ENCODE results near the gene UGT2B17. TPM values are rescaled to one million over a fixed set of nuclear protein-coding genes. Genes with fewer than 3 reads are reported as not detected.
A peak's percentile ranks its signal among the peaks of the same experiment; 100 is the strongest.
"Not testable (repeated sequence)": the region's sequence is repeated elsewhere in the genome, so short reads cannot be mapped to it uniquely, and the experiment has no call there.

Gene UGT2B17
- total RNA-seq, 1 experiment from 2014 or later: not detected

DNA sequence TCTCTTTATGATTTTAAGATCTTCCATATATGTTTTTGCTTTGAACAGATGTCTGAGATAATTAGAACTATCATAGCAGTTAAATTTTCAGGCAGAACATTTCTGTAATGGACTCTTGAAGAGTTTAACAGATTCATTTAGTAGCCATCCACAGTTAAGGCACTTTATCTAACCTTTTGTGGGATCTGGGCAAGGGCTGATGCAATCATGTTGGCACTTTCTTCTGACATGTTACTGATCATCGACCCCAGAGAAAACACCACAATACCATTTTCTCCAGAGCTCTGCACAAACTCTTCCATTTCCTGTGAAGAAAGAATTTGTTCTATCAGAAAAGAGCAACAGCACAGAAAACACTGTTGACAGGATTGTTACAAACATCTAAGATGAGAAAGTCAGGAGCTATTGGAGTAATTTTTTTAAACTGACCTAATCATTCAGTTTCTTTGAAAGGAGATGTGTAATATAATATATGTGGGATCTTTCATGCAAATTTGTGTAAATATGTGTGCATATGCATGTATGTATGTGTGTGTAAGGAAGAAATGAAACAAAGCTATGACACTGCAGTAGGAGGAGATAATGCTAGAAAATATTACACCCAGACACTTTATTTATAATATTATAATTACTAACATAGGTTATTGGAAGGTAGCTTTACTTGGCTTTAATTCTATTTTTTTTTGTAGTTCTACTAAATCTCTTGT is 15.6 kb downstream of the UGT2B17 start:
- DNase-seq; H3K36me3 Mint-ChIP-seq (ENCODE audit: insufficient read depth, unreplicated experiment); CTCF ChIA-PET; H3K4me3 Mint-ChIP-seq (ENCODE audit: low read depth, unreplicated experiment); H3K9me3 Mint-ChIP-seq (ENCODE audit: low read depth, unreplicated experiment); intact Hi-C loops (cut with micrococcal nuclease; ENCODE audit: unreplicated experiment); H3K27me3 Mint-ChIP-seq (ENCODE audit: unreplicated experiment); H3K4me1 Mint-ChIP-seq (ENCODE audit: low read depth, unreplicated experiment); BruUV-seq (replicated peaks); H3K27ac Mint-ChIP-seq (ENCODE audit: unreplicated experiment): not testable (repeated sequence)

DNA sequence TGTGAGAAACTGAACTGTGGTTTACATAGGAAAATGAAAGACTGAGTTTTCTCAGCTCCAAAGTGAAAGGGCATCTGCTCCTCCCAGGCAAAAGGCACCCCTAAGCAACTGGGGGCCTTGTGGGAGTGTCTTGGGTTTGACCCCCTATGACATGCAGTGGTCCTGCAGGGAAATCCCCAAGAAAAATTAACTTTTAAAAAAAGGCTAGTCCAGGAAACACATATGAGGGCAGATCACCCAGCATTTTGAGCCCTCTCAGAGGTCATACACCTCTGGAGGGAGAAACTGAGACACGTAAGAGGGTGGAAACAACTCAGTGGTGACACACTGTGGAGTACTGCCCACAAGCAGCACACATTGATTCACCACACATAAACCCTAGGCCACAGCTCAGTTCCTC is 22.3 kb downstream of the UGT2B17 start:
- H3K36me3 Mint-ChIP-seq (ENCODE audit: insufficient read depth, unreplicated experiment); BruUV-seq (replicated peaks); H3K4me1 Mint-ChIP-seq (ENCODE audit: low read depth, unreplicated experiment); H3K9me3 Mint-ChIP-seq (ENCODE audit: low read depth, unreplicated experiment); DNase-seq; H3K27me3 Mint-ChIP-seq (ENCODE audit: unreplicated experiment); intact Hi-C loops (cut with micrococcal nuclease; ENCODE audit: unreplicated experiment); CTCF ChIA-PET; H3K4me3 Mint-ChIP-seq (ENCODE audit: low read depth, unreplicated experiment); H3K27ac Mint-ChIP-seq (ENCODE audit: unreplicated experiment): not testable (repeated sequence)

GRCh38 chr4:68552818-68553811 is 23.0 kb downstream of the UGT2B17 start:
- CTCF ChIA-PET; H3K4me3 Mint-ChIP-seq (ENCODE audit: low read depth, unreplicated experiment); BruUV-seq (replicated peaks); intact Hi-C loops (cut with micrococcal nuclease; ENCODE audit: unreplicated experiment); H3K36me3 Mint-ChIP-seq (ENCODE audit: insufficient read depth, unreplicated experiment); DNase-seq; H3K4me1 Mint-ChIP-seq (ENCODE audit: low read depth, unreplicated experiment); H3K9me3 Mint-ChIP-seq (ENCODE audit: low read depth, unreplicated experiment); H3K27me3 Mint-ChIP-seq (ENCODE audit: unreplicated experiment): not testable (repeated sequence)
- peak overlapping the region; percentile 44 for H3K27ac Mint-ChIP-seq (ENCODE audit: unreplicated experiment)

DNA sequence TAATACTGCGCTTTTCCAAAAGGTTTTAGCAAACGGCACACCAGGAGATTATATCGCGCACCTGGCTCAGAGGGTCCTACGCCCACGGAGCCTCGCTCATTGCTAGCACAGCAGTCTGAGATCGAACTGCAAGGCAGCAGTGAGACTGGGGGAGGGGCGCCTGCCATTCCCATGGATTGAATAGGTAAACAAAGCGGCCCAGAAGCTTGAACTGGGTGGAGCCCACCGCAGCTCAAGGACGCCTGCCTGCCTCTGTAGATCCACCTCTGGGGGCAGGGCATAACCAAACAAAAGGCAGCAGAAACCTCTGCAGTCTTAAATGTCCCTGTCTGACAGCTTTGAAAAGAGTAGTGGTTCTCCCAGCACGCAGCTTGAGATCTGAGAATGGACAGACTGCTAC is 33.4 kb downstream of the UGT2B17 start:
- DNase-seq; H3K4me3 Mint-ChIP-seq (ENCODE audit: low read depth, unreplicated experiment); BruUV-seq (replicated peaks); H3K27me3 Mint-ChIP-seq (ENCODE audit: unreplicated experiment); H3K27ac Mint-ChIP-seq (ENCODE audit: unreplicated experiment); H3K9me3 Mint-ChIP-seq (ENCODE audit: low read depth, unreplicated experiment); H3K36me3 Mint-ChIP-seq (ENCODE audit: insufficient read depth, unreplicated experiment); intact Hi-C loops (cut with micrococcal nuclease; ENCODE audit: unreplicated experiment); H3K4me1 Mint-ChIP-seq (ENCODE audit: low read depth, unreplicated experiment): not testable (repeated sequence)
- CTCF ChIA-PET: interaction anchor here (0.6 kb wide), 1 partner anchor 25 kb away, joined by 4 read pairs; no protein-coding TSS in a partner anchor

DNA sequence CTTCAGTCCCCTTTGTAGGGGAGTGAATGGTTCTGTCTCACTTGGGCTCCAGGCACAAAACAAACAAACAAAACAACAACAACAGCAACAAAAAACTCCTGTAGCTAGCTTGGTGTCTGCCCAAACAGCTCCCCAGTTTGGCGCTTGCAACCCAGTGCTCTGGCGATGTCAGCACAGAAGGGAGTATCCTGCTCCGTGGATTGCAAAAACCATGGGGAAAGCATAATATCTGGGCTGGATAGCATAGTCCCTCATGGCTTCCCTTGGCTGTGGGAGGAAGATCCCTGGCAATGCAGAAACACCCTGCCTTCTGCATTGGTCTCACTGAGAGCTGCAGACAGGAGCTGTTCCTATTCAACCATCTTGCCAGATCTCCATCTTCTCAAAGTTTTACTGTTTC is 39.7 kb downstream of the UGT2B17 start:
- TF ChIP-seq CTCF (IDR thresholded peaks at IDR 0.05; ENCODE audit: unreplicated experiment): no peak
- intact Hi-C loops (cut with micrococcal nuclease; ENCODE audit: unreplicated experiment): no loop called here
- Mint-ChIP-seq H3K27ac (ENCODE audit: unreplicated experiment) (no peak overlapping the region), H3K27me3 (ENCODE audit: unreplicated experiment) (no peaks in the 10 kb centered on the region), H3K36me3 (ENCODE audit: insufficient read depth, unreplicated experiment) (no peaks in the 10 kb centered on the region), H3K4me1 (ENCODE audit: low read depth, unreplicated experiment) (no peaks in the 10 kb centered on the region), H3K9me3 (ENCODE audit: low read depth, unreplicated experiment) (peaks cover 8% of the 10 kb centered on the region), H3K4me3 (ENCODE audit: low read depth, unreplicated experiment) (no peak overlapping the region)
- CTCF ChIA-PET: no interaction called here
- no peak for DNase-seq
- BruUV-seq (replicated peaks): no TSS peak

GRCh38 chr4:68535974-68536373 is 40.1 kb downstream of the UGT2B17 start:
- TF ChIP-seq CTCF (IDR thresholded peaks at IDR 0.05; ENCODE audit: unreplicated experiment): no peak
- H3K9me3 Mint-ChIP-seq (ENCODE audit: low read depth, unreplicated experiment): peaks cover 8% of the 10 kb centered on the region
- intact Hi-C loops (cut with micrococcal nuclease; ENCODE audit: unreplicated experiment): no loop called here
- CTCF ChIA-PET: no interaction called here
- H3K36me3 Mint-ChIP-seq (ENCODE audit: insufficient read depth, unreplicated experiment): no peaks in the 10 kb centered on the region
- BruUV-seq (replicated peaks): no TSS peak
- H3K4me3 Mint-ChIP-seq (ENCODE audit: low read depth, unreplicated experiment): no peak overlapping the region
- no peak overlapping the region for H3K27ac Mint-ChIP-seq (ENCODE audit: unreplicated experiment)
- DNase-seq: no peak
- H3K4me1 Mint-ChIP-seq (ENCODE audit: low read depth, unreplicated experiment): no peaks in the 10 kb centered on the region
- H3K27me3 Mint-ChIP-seq (ENCODE audit: unreplicated experiment): no peaks in the 10 kb centered on the region

DNA sequence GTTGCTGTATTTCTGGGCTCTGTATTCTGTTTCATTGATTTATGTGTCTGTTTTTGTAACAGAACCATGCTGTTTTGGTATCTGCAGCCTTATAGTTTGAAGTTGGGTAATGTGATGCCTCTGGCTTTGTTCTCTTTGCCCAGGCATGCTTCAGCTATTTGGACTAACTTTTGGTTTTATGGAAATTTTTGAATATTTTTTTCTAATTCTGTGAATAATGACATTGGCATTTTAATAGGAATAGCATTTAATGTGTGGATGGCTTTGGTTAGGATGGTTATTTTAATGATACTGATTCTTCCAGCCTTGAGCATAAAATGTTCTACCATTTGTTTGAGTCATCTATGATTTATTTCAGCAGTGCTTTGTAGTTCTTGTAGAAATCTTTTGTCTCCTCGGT is 53.9 kb downstream of the UGT2B17 start:
- BruUV-seq (replicated peaks): not testable (repeated sequence)

More for the DNA sequence above, 53.9 kb downstream of the UGT2B17 start:
- H3K27me3 Mint-ChIP-seq (ENCODE audit: unreplicated experiment); DNase-seq; H3K4me3 Mint-ChIP-seq (ENCODE audit: low read depth, unreplicated experiment); H3K36me3 Mint-ChIP-seq (ENCODE audit: insufficient read depth, unreplicated experiment); H3K27ac Mint-ChIP-seq (ENCODE audit: unreplicated experiment); H3K9me3 Mint-ChIP-seq (ENCODE audit: low read depth, unreplicated experiment); intact Hi-C loops (cut with micrococcal nuclease; ENCODE audit: unreplicated experiment); H3K4me1 Mint-ChIP-seq (ENCODE audit: low read depth, unreplicated experiment); CTCF ChIA-PET: not testable (repeated sequence)
